ENCODE measurements around the gene SLC44A5.

DNA sequence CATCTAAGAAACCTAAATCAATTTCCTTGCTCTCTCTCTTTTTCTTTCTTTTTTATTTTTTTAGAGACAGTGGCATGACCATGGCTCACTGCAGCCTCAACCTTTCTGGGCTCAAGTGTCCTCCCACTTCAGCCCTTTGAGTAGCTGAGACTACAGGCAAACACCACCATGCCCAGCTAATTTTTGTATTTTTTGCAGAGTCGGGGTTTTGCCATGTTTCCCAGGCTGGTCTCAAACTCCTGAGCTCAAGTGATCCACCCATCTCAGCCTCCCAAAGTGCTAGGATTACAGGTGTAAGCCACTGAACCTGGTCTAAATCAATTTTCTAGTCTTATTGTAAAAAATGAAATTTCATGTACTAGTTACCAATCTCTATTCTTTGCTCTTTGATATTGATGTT, 367.8 kb downstream of the SLC44A5 start:
- TF ChIP-seq, protein P1, sequence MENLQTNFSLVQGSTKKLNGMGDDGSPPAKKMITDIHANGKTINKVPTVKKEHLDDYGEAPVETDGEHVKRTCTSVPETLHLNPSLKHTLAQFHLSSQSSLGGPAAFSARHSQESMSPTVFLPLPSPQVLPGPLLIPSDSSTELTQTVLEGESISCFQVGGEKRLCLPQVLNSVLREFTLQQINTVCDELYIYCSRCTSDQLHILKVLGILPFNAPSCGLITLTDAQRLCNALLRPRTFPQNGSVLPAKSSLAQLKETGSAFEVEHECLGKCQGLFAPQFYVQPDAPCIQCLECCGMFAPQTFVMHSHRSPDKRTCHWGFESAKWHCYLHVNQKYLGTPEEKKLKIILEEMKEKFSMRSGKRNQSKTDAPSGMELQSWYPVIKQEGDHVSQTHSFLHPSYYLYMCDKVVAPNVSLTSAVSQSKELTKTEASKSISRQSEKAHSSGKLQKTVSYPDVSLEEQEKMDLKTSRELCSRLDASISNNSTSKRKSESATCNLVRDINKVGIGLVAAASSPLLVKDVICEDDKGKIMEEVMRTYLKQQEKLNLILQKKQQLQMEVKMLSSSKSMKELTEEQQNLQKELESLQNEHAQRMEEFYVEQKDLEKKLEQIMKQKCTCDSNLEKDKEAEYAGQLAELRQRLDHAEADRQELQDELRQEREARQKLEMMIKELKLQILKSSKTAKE (IDR thresholded peaks at IDR 0.05; ENCODE audit: low read depth, poor library complexity, severe bottlenecking), result no peak
- TF ChIP-seq, protein P2, sequence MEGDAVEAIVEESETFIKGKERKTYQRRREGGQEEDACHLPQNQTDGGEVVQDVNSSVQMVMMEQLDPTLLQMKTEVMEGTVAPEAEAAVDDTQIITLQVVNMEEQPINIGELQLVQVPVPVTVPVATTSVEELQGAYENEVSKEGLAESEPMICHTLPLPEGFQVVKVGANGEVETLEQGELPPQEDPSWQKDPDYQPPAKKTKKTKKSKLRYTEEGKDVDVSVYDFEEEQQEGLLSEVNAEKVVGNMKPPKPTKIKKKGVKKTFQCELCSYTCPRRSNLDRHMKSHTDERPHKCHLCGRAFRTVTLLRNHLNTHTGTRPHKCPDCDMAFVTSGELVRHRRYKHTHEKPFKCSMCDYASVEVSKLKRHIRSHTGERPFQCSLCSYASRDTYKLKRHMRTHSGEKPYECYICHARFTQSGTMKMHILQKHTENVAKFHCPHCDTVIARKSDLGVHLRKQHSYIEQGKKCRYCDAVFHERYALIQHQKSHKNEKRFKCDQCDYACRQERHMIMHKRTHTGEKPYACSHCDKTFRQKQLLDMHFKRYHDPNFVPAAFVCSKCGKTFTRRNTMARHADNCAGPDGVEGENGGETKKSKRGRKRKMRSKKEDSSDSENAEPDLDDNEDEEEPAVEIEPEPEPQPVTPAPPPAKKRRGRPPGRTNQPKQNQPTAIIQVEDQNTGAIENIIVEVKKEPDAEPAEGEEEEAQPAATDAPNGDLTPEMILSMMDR (IDR thresholded peaks at IDR 0.05 in 2 of 3, conservative IDR thresholded peaks at IDR 0.05 in 1 of 3; ENCODE audit: control insufficient read depth in 2 of 3, extremely low read depth in 1 of 3, insufficient read depth in 1 of 3, low read depth in 3 of 3, low read length in 3 of 3), result no peak
- TF ChIP-seq, protein P3, sequence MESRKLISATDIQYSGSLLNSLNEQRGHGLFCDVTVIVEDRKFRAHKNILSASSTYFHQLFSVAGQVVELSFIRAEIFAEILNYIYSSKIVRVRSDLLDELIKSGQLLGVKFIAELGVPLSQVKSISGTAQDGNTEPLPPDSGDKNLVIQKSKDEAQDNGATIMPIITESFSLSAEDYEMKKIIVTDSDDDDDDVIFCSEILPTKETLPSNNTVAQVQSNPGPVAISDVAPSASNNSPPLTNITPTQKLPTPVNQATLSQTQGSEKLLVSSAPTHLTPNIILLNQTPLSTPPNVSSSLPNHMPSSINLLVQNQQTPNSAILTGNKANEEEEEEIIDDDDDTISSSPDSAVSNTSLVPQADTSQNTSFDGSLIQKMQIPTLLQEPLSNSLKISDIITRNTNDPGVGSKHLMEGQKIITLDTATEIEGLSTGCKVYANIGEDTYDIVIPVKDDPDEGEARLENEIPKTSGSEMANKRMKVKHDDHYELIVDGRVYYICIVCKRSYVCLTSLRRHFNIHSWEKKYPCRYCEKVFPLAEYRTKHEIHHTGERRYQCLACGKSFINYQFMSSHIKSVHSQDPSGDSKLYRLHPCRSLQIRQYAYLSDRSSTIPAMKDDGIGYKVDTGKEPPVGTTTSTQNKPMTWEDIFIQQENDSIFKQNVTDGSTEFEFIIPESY (IDR thresholded peaks at IDR 0.05), result no peak
- TF ChIP-seq EZH2 (IDR thresholded peaks at IDR 0.05; ENCODE audit: borderline replicate concordance, control insufficient read depth, low read depth, low read length), result no peak
- no peak for TF ChIP-seq CHD2 (IDR thresholded peaks at IDR 0.05; ENCODE audit: borderline replicate concordance, low read depth, low read length)
- no peak for TF ChIP-seq POLR2A (IDR thresholded peaks at IDR 0.05; ENCODE audit: low read depth, low read length)
- TF ChIP-seq, protein P4, sequence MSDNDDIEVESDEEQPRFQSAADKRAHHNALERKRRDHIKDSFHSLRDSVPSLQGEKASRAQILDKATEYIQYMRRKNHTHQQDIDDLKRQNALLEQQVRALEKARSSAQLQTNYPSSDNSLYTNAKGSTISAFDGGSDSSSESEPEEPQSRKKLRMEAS (IDR thresholded peaks at IDR 0.05; ENCODE audit: low read depth, low read length), result no peak
- TF ChIP-seq FOS (IDR thresholded peaks at IDR 0.05; ENCODE audit: borderline replicate concordance, extremely low read depth, insufficient read length), result no peak
- TF ChIP-seq MEF2A (IDR thresholded peaks at IDR 0.05; ENCODE audit: insufficient read depth, low read depth, low read length), result no peak
- no peak for TF ChIP-seq TBL1XR1 (IDR thresholded peaks at IDR 0.05; ENCODE audit: low read depth, low read length)
- no peak for TF ChIP-seq ZNF622 (IDR thresholded peaks at IDR 0.05)
- TF ChIP-seq, protein P5, sequence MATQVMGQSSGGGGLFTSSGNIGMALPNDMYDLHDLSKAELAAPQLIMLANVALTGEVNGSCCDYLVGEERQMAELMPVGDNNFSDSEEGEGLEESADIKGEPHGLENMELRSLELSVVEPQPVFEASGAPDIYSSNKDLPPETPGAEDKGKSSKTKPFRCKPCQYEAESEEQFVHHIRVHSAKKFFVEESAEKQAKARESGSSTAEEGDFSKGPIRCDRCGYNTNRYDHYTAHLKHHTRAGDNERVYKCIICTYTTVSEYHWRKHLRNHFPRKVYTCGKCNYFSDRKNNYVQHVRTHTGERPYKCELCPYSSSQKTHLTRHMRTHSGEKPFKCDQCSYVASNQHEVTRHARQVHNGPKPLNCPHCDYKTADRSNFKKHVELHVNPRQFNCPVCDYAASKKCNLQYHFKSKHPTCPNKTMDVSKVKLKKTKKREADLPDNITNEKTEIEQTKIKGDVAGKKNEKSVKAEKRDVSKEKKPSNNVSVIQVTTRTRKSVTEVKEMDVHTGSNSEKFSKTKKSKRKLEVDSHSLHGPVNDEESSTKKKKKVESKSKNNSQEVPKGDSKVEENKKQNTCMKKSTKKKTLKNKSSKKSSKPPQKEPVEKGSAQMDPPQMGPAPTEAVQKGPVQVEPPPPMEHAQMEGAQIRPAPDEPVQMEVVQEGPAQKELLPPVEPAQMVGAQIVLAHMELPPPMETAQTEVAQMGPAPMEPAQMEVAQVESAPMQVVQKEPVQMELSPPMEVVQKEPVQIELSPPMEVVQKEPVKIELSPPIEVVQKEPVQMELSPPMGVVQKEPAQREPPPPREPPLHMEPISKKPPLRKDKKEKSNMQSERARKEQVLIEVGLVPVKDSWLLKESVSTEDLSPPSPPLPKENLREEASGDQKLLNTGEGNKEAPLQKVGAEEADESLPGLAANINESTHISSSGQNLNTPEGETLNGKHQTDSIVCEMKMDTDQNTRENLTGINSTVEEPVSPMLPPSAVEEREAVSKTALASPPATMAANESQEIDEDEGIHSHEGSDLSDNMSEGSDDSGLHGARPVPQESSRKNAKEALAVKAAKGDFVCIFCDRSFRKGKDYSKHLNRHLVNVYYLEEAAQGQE (IDR thresholded peaks at IDR 0.05; ENCODE audit: low read depth, low read length), result no peak
- no peak for TF ChIP-seq CREM (IDR thresholded peaks at IDR 0.05; ENCODE audit: low read depth)

Measured in GM12878 (cell line).